ENCODE measurements around the gene EXOC6B.
A peak's percentile ranks its signal among the peaks of the same experiment; 100 is the strongest.
"Not testable (repeated sequence)": the region's sequence is repeated elsewhere in the genome, so short reads cannot be mapped to it uniquely, and the experiment has no call there.

Gene EXOC6B

GRCh38 chr2:72602711-72603110 lies 223.1 kb downstream of the EXOC6B start:
- no peak for DNase-seq

- DNase-seq: no peak
Observed at GRCh38 chr2:72602095-72602494, 223.7 kb downstream of the EXOC6B start.

- not testable (repeated sequence) for DNase-seq
Observed at GRCh38 chr2:72583836-72584235, 242.0 kb downstream of the EXOC6B start.

- DNase-seq: no peak
Observed at GRCh38 chr2:72583376-72583775, 242.5 kb downstream of the EXOC6B start.

- DNase-seq: no peak
Observed at GRCh38 chr2:72581560-72582181, 244.2 kb downstream of the EXOC6B start.

GRCh38 chr2:72579591-72580180 lies 246.1 kb downstream of the EXOC6B start:
- peak; percentile 30 to 72 (median 58) for DNase-seq

GRCh38 chr2:72576861-72577260 lies 249.0 kb downstream of the EXOC6B start:
- DNase-seq: no peak

- no peak for DNase-seq
Observed at GRCh38 chr2:72576459-72576858, 249.4 kb downstream of the EXOC6B start.

GRCh38 chr2:72574886-72575285 lies 250.9 kb downstream of the EXOC6B start:
- no peak for DNase-seq

- no peak for DNase-seq
Observed at GRCh38 chr2:72573232-72573631, 252.6 kb downstream of the EXOC6B start.

GRCh38 chr2:72572501-72572900 lies 253.3 kb downstream of the EXOC6B start:
- no peak for DNase-seq

- DNase-seq: no peak
Observed at GRCh38 chr2:72570413-72570812, 255.4 kb downstream of the EXOC6B start.

- DNase-seq: no peak
Observed at GRCh38 chr2:72562451-72563153, 263.2 kb downstream of the EXOC6B start.

- DNase-seq: no peak
Observed at GRCh38 chr2:72561621-72562318, 264.1 kb downstream of the EXOC6B start.

- no peak for DNase-seq
Observed at GRCh38 chr2:72555943-72556342, 269.9 kb downstream of the EXOC6B start.

GRCh38 chr2:72555363-72555762 lies 270.5 kb downstream of the EXOC6B start:
- not testable (repeated sequence) for DNase-seq

- DNase-seq: not testable (repeated sequence)
Observed at GRCh38 chr2:72554910-72555309, 270.9 kb downstream of the EXOC6B start.

- no peak for DNase-seq
Observed at GRCh38 chr2:72554381-72554780, 271.5 kb downstream of the EXOC6B start.

- DNase-seq: no peak
Observed at GRCh38 chr2:72548081-72548764, 277.6 kb downstream of the EXOC6B start.

- no peak for DNase-seq
Observed at GRCh38 chr2:72545790-72546189, 280.0 kb downstream of the EXOC6B start.

- DNase-seq: no peak
Observed at GRCh38 chr2:72544554-72544953, 281.3 kb downstream of the EXOC6B start.

GRCh38 chr2:72543497-72544216 lies 282.2 kb downstream of the EXOC6B start:
- DNase-seq: no peak
